Measurements from ENCODE around the gene GABPB2.

The GABPB2 gene

DNA sequence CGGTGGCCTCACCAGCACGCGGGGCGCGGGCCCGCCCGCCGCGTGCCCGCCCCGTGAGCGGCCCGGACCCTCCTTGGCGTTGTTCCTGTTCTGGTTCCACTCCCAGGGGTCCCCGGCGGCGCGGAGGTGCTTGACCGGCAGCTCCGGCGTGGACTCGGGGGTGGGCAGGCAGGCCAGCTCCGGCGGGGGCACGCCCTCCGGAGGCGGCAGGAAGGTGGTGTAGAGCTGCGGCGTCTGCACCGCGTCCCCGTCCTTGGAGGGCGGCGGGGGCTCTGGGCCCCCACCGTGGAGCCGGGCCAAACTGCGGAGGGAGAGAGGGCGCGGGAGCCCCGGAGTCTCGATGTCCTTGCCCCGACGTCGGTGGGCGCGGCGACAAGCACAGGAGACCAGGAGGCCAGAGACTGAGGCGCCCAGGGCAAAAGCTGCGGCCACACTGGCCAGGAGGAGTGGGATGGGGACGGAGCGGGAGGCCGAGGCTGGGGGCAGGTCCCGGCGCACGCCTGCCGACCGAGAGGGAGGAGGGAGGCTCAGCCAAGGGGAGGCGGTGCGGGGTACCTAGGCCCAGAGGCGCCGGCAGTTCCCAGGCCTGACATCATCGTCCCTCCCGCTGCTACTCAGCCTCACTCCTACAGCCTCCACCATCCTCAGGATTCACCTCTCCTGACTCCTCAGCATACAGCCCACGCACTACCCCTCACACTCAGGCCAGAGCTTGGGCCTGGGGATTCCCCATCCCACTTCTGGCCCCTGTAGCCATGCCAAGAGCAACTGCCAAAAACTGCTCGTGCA lies 62.7 kb downstream of the GABPB2 start:
- no peak for DNase-seq (ENCODE audit: low read depth in 2 of 3, low spot score in 1 of 3)

DNA sequence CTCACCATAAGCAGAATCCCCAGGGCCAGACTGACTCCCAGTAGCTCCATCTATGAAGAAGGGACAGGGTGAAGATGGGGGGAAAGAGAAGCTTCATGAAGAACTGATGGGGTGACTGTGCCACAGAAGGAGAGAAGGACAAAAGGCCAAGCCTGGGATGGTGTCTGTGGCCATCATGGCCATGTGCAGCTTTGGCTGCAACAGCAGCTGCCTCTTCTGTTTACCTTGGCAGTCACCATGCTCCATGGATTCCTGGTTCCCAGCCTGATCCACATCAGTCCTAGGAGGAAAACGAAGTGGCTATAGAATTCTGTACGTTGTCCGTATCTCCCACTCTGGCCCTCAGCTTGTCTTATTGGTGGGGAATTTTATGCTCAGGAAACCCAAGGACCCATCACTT lies 63.8 kb downstream of the GABPB2 start:
- no peak for DNase-seq (ENCODE audit: low read depth in 2 of 3, low spot score in 1 of 3)

GRCh38 chr1:151134991-151135390 lies 64.4 kb downstream of the GABPB2 start:
- DNase-seq (ENCODE audit: low read depth in 2 of 3, low spot score in 1 of 3) = no peak

- DNase-seq (ENCODE audit: low read depth in 2 of 3, low spot score in 1 of 3) = no peak
Observed at GRCh38 chr1:151135433-151136385, 65.1 kb downstream of the GABPB2 start.

- DNase-seq (ENCODE audit: low read depth in 2 of 3, low spot score in 1 of 3) = no peak
Observed at GRCh38 chr1:151137789-151138188, 67.2 kb downstream of the GABPB2 start.

DNA sequence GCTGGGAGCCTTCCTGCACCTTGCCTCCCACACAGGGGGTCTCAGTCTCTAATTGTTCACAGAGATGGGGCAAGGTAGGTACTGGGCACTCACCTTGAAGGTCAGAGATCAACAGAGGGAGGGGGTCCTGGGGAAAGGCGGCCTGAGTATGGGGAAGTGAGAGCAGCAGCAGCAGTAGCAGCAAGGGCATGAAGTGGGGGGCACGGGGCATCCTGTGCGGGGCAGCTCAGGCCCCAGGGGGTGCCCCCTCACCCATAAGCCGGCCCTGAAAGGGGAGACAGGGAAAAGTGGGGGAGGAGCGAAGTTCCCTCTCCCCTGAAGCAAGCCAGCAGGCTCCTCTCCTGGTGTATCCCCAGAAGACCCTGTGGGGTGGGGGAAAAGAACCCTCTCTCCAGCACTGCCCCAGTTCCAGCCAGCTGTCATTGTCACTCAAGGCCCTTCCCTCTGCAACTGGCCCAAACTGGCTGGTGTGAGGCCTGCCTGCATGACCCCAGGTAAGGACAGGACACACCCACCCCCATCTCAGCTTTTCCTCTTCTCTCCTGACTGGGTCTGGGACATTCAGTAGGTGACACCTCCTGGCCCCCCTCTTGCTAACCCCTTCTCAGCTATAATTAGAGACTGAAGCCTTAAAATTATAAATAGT lies 72.0 kb downstream of the GABPB2 start:
- DNase-seq (ENCODE audit: low read depth in 2 of 3, low spot score in 1 of 3) = no peak

GRCh38 chr1:151143057-151143435 lies 72.5 kb downstream of the GABPB2 start:
- no peak for DNase-seq (ENCODE audit: low read depth in 2 of 3, low spot score in 1 of 3)

GRCh38 chr1:151143986-151144385 lies 73.4 kb downstream of the GABPB2 start:
- no peak for DNase-seq (ENCODE audit: low read depth in 2 of 3, low spot score in 1 of 3)

DNA sequence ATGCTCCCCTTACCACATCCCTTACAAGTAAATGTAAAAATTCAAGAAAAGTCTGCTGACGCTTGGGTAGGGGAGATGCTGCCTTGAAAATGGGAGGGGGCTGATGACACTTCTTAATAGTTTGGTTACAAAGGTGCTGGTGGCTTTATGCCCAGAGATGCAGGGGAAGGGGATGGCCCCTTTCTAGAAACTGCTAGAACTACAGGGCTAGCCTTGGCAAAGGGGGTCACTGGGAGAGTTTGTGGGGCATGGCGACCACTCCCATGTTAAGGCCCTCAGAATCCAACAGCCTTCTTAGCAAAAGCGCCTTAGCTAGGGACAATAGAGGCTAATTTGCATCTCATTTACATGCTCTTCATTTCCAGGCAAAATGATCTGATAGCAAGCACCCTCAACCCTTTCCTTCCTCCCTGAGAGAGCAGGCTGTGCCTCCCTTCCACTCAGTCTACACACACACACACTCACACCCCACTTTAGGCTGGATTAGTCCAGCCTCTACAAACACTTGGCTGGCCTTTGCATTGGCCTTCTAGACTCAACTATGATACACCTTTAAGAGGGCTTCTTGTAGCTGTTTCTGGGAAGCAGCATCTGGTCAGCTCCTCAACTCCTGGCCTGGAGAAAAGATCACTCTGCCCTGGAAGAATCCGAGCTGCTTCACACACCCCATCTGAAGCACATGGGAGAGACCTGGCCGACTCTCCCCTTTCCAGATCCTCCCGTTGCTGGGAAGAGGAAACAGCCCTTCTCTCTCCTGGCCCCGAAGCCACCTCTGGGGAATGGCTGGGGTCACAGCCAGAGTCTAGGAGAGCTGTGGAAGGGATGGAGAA lies 74.1 kb downstream of the GABPB2 start:
- DNase-seq (ENCODE audit: low read depth in 2 of 3, low spot score in 1 of 3) = no peak

DNA sequence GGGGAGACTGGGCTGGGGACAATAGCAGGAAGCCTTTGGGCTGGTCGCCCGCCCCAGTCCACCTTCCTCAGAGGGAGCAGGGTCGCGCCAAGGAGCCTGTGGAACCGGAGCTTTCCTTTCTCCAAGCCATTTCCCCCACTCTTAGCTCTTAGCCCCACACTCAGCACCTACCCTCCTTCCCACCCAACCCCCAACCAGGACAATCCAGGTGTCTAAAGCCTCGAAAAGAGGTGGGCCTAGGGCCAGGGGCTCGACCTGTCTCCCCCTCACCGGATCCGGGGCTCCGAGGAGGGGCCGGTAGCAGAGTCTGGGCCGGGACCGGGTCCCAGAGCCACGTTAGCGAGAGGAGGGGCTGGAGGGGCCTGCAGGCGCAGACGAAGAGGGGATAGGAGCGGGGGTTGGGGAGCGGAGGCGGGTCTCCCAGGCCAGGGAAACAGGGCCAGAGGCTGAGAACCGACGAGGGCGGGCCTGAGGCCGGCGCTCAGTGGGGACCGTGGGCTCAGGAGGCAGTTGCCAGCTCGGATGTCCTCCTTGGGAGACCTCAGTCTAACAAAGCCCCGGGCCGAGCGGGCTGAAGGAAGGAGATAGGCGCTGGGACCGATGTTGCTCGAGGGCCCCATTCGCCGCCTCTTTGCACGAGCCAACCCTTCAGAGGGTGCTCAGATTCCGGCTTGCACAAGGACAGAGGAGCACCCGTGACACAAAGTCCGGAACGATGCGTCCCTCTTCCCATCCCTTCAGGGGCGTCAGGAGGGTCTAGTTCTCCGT lies 74.9 kb downstream of the GABPB2 start:
- DNase-seq (ENCODE audit: low read depth in 2 of 3, low spot score in 1 of 3) = no peak

DNA sequence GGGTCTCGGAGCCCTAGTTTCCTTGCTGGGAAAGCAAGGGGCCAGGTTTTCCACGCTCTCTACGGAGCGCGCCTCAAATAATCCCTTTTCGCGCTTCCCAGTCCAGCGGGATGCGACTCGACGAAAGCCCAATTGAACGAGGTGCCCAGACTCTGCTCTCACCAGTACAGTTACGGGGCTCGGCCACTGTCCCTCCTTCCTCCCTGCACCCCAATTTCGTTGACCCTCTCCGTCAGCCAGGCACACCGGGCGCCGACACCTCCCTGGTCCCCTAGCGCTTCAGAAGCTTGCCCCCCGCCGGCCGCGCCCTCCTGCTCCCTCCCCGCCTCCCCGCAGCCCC lies 75.5 kb downstream of the GABPB2 start:
- DNase-seq (ENCODE audit: low read depth in 2 of 3, low spot score in 1 of 3) = no peak

- DNase-seq (ENCODE audit: low read depth in 2 of 3, low spot score in 1 of 3) = peak; percentile 68 to 86 (median 83)
Observed at GRCh38 chr1:151146412-151147131, 76.0 kb downstream of the GABPB2 start, which contains the start of gene SEMA6C. Gene SEMA6C (minus strand): TSS chr1:151146631. CDS start chr1:151142621, 4,010 bp downstream.

DNA sequence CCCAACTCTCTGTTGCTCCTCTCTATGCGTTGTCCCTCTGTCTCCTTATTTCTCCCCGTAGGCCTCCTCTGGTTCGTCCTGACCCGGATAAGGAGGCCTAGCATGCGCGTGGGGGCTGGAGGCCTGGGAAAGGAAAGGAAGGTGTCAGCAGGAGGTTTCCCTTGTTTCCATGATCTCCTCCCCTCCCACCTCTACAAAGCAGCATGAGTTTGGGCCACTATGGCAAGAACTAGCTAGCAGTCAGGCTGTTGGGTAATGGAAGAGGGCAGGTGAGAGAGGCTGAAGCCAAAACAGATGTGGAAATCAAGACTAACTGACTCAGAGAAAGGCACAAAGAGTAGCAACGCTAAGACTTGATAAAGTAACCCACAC lies 76.6 kb downstream of the GABPB2 start:
- DNase-seq (ENCODE audit: low read depth in 2 of 3, low spot score in 1 of 3) = no peak

GRCh38 chr1:151147665-151148064 lies 77.1 kb downstream of the GABPB2 start:
- DNase-seq (ENCODE audit: low read depth in 2 of 3, low spot score in 1 of 3) = no peak

DNA sequence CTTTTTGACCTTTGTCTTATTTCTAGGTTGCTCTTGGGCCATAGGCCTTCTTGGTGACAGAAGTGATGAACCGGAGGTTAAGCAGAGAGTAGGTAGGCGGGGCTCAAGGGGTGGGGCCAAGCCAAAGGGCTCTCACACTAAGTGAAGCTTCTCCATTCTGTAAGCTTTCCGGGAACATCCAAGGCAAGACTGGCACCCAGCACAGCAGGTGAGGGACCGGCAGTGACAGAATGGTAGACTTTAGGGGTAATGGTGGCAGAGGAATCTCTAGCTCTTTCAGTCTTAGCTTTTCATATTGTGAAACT lies 85.9 kb downstream of the GABPB2 start, which contains the start of gene TNFAIP8L2:
TSS of gene TNFAIP8L2 (plus strand) at position 135 of the 305 bp plus-strand sequence. CDS start 2,049 bp downstream, outside the sequence.
- DNase-seq (ENCODE audit: low read depth in 2 of 3, low spot score in 1 of 3) = peak; percentile 67 to 76 (median 76)

GRCh38 chr1:151157067-151157531 lies 86.5 kb downstream of the GABPB2 start:
- peak; percentile 53 to 59 (median 54) for DNase-seq (ENCODE audit: low read depth in 2 of 3, low spot score in 1 of 3)

GRCh38 chr1:151158326-151158725 lies 87.8 kb downstream of the GABPB2 start:
- DNase-seq (ENCODE audit: low read depth in 2 of 3, low spot score in 1 of 3) = peak; percentile 52 to 57 (median 53)

- DNase-seq (ENCODE audit: low read depth in 2 of 3, low spot score in 1 of 3) = no peak
Observed at GRCh38 chr1:151158751-151159251, 88.2 kb downstream of the GABPB2 start.

DNA sequence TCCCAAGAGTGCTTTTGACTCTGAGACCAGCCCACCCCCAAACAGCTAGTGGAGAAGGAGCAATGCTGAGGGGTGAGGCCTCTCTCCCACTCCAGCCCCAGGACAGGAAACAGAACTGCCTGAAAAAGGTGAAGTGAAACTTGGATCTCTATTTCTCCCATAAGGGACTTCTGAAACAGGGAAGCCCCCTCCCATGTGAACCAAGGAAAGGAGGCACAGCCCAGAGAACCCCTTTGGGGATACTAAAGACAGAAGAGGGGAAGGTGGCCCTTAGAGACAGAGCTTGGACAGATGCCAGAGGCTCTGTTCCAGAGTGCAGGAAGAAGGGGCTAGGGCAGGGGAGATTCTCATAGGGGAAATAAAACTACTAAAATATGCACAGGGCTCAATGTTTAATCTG lies 88.8 kb downstream of the GABPB2 start:
- DNase-seq (ENCODE audit: low read depth in 2 of 3, low spot score in 1 of 3) = no peak
